ENCODE measurements around the gene STXBP3.

STXBP3 gene

DNA sequence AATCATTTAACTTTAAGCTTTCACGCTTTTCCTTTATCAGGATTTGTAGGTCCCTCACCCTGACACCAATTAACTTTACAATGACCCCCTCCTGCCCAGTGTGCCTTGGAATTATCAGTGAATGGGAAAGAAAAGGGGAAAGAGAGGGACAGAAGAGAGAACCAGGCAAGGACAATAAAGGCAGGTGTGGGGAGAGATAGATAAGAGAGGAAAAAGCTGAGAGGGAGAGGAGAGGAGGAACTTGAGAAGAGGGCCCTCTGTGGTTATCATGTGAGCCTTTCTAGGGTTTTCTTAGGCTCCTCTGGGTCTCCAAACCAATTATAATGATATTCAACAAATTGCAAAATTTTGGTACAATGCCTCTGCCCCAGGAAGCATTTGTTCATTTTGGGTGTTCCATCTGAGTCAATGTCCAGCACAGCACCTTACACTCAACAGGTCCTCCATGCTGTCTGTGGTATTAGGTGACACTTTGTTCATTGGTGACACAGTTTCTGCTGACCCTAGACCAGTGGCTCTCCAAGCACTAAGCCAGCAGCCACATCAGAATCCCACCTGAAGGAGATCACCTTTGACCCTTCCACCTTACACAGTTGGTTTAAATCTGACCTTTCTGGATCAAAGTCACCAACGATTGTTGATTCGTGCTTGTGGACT, 96.2 kb downstream of the STXBP3 start:
- no peak for DNase-seq (ENCODE audit: low read depth in 1 of 2, low spot score in 1 of 2)

DNA sequence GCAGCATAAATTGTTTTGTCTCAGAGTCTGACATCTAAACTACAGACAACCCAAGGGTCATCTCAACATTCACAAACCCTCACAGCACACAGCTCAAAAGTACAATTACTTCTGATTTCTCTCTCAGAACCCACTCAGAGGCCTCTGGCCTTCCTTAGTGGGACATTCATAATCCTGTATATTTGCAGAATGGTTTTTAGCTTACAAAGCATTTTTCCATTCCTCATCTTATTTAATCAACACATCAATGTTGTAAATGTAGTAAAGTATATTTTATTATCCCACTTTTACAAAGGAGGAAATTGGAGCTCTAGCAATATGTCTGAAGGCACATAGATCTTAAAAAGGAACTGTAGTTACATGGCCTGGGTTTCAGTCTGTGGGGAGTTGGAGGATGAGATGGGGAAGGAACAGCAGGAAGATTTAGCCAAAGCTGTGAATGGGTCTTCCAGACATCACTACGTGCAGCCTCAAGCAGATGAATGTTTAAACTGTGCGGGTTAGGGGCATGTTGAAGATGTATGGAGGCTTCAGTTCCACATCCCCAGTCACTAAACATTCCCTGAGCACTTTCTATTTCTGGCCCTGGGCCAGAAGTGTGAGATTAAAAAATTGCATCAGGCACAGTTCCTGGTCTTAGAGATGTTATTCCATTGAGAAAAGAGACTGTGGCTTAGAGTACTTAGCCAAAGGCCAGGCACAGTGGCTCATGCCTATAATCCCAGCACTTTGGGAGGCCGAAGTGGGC, 97.1 kb downstream of the STXBP3 start:
- no peak for DNase-seq (ENCODE audit: low read depth in 1 of 2, low spot score in 1 of 2)

DNA sequence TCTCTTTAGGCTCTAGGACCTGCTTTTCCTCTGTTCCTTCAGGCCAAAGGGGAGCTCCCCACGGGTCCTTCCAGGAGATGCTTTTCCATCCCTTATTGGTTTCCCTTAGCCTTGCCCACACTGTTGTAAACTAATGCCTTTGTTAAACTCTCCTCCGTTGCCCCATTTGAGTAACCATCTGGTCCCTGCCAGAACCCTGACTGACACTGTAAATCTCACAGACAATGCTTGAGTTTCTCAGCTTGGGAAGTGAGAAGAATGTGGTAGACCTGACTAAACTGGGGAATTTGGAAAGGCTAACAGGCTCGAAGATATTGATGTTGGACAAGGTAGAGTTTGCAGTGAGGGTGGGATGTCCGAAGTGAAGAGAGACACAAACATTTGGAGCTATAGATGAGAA, 99.0 kb downstream of the STXBP3 start:
- no peak for DNase-seq (ENCODE audit: low read depth in 1 of 2, low spot score in 1 of 2)

DNA sequence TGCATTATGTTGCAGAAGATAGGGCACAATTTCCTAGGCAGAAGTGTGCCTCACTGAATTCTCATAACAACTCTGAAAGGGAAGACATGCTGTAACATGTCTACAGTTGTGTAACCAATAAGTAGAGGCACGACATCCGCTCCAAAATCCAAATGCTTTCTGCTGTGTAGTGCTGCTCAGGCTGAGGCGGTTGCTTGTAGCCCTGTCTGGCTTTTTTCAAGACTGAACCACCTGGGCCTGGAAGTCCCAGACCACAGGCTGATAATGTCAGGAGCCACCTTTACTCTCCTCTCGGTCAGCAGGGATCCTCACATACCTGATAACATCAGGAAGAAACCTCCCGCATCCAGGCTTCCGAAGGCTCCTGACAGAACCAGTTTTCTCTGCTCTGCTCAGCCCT, 99.5 kb downstream of the STXBP3 start:
- DNase-seq (ENCODE audit: low read depth in 1 of 2, low spot score in 1 of 2), result no peak

DNA sequence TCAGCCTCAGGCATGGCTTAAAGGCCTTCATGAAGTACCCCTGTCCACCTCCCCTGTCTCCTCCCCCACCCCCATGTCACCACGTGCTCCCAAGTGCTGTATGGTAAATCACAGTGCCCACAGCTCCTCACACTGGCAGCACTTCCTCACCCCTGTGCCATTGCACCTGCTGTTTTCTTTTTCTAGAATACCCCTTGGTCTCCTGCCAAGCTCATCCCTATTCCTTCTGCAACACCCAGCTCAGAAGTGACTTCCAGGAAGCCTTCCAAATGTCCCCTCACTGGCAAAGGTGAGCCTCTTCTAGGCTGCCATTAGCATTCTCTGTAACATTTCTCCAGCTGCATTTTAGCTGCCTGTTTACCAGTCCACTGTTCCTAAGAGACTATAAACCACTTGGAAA, 101.0 kb downstream of the STXBP3 start:
- DNase-seq (ENCODE audit: low read depth in 1 of 2, low spot score in 1 of 2), result no peak

DNA sequence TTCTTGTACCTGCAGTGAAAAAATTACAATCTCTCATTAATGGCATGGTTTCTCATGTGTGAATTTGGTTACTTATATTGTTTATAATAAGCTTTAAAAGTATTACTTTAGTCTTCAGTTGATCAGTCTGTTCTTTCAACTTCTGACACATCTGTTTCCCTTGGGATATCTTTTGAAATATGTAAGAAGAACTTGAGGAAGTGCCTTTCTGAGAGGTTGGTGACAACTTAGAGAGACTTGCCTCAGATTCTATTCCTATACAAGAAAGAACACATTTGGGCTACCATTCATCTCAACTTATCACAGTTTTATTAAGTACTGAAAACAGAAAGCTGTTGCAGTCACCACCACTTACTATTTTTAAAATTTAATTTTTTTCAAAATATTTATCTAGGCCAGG, 102.3 kb downstream of the STXBP3 start:
- no peak for DNase-seq (ENCODE audit: low read depth in 1 of 2, low spot score in 1 of 2)

DNA sequence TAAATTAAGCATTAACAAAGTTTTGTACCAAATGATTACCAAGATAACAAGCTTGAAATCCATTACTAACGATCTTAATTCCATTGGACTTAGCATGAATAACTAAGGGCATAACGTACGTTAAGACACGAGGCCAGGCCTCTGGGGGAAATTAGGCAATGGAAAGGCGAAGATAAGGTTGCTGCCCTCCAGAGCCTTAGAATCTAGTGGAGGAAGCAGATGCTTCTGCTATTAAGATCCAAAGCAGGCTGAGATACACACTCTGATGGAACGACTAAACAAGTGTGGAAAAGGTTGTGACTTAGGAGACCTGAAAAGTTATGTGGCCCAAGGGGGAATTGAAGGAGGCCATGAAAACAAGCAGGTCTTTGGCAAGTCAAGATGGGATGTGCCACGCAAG, 104.5 kb downstream of the STXBP3 start:
- DNase-seq (ENCODE audit: low read depth in 1 of 2, low spot score in 1 of 2), result no peak

DNA sequence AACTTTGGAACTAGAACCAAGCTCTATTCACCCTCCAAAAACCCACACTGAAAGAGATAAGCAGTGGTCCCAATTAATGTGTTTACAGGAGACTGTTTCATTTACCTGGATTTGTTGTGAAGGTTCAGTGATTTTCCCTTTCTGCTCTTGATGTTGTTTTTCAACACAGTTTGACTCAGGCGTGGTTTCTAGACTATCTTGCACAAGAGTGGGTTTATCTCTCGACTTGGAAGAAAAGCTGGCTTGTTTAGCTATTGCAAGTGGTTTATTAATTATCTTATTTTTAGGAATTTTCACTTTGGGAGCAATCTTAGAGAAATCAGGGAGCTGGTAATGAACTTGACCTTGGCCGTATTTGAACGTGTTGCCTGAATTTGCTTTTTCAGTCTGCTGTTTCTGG, 105.1 kb downstream of the STXBP3 start:
- no peak for DNase-seq (ENCODE audit: low read depth in 1 of 2, low spot score in 1 of 2)

DNA sequence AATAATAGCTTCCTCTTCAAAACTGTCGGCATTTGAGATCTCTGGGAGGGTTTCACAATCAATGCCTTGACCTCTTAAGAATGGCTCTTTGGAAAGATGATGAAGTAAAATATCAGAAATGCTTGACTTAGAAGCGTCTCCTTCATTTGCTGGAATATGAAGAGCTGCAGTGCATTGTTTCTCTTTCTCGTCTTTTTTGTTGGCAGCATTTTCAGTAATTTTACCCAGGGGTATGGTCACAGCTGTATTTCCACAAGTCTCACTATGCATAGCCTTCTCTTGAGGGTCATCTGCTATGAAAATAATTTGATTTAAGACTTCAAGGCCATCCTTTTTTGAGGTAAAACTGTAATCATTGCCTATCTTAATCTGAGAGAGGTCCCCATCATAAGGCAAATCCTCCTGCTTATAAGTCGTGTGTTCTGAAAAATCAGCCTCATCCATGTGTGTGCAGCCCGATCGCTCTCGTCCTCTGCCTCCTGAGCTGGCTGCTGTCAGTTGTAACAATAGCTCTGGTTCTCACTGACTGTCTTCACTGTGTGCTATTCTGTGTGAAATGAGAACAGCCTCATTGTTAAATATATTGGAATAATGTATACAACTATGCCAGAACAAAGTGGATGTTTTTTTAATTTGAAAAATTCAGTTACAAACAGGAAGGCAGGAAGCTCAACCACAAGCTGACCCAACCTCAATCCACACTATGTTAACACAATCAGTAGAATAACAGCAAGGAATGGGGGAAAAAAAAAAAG, 105.9 kb downstream of the STXBP3 start:
- no peak for DNase-seq (ENCODE audit: low read depth in 1 of 2, low spot score in 1 of 2)

DNA sequence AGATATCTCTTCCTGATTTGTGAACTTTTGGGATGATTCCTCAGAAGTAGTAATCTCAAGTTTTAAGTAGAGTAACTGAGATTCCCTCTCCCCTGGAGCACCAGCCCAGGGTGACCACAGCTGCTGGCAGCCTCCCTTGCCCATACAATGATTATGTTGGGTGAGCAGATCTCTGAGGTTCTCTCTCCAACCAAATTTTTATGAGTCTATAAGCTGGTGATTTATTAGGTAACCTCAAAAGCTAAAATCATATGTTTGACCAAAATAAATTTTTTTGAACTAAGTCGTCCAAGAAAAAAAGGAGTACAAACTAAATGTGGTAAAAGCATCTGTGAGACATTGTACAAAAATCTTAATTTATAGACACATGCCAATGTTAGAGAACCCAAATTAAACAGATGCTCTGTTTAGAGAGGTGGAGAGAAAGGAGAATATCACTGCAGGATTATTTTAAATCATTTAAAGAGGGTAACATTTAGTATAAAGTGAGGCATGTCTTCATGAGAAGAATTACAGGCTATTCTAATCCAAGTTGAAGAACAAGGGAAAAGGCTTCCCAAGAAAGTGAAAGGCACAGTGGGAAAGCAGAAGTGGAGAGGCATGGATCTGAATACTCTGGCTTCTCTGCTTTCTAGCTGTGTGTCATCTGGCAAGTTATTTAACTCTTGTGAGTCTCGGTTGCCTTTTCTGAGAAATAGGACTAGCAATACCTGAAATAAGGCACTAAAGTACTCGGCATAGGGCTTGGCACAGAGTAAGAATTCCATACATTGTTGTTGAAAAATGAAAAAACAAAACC, 107.9 kb downstream of the STXBP3 start:
- no peak for DNase-seq (ENCODE audit: low read depth in 1 of 2, low spot score in 1 of 2)

DNA sequence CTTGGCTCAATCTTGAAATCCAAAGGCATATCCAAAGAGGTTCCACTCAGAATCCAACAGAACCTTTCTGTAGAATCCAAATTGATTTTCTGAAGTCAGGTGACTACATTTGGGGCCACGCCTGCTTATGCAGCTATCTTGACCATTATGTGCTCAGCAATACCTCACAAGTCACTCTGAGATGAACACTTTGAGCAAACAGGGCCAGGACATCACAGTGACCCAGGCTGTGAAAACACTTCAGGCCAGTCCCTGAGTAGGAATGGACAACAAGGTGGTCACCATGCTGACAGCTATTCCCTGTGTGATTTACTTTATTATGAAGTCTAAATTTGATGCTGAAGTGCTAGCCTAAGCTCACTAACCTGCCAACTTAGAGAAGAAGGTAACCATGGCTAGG, 110.5 kb downstream of the STXBP3 start, which contains the start of gene AKNAD1:
Gene AKNAD1, minus strand, starts transcription at position 101 of the 400 bp plus-strand sequence. CDS start 4,430 bp downstream, outside the sequence.
- no peak for DNase-seq (ENCODE audit: low read depth in 1 of 2, low spot score in 1 of 2)

DNA sequence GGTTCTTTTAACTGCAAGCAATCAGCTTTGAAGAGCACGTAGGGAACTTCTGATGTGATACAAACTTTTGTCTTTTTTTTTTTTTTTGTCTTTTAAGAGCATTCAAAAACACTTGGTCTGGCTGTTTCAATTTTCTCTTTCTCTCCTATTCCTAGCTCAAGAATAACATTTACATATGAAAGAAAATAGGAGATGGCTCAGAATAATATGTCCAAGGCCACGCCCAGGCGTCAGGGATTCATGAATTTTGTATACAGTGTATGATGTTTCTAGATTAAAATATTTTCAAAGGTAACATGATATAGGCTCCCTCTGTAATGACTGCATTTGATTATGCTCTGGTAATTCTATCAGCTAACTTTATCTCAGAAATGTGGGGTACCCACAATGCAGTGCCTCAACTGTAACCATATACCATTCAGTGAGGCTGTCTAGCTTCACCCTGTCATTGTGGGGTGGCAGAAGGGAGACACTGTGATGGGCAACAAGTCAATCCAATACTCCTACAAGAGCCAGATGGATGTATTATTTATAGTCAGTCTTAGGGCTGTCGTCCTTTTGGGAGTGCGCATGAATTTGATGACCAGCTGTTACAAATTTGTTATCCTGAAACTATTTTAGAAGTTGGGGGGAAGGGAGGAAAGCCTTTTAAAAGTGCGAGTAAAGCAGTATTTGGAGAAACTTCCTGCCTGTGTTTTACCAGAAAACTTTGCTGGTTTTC, 111.9 kb downstream of the STXBP3 start:
- DNase-seq (ENCODE audit: low read depth in 1 of 2, low spot score in 1 of 2), result no peak
